ENCODE measurements around the gene WAC.

The WAC gene

GRCh38 chr10:28554952-28555351, 22.0 kb downstream of the WAC start:
- Histone ChIP-seq H3K4me3 (ENCODE audit: low read depth in 1 of 2, low read length in 2 of 2) (no peak overlapping the region), H3K4me1 (ENCODE audit: insufficient read depth, low read length) (peaks cover 54% of the 10 kb centered on the region), H3K27ac (ENCODE audit: low read depth, low read length) (no peak overlapping the region), H3K36me3 (ENCODE audit: insufficient read depth, low read length) (peaks cover 4% of the 10 kb centered on the region), H3K9me3 (ENCODE audit: low read length) (no peaks in the 10 kb centered on the region), H3K27me3 (ENCODE audit: control insufficient read depth in 1 of 2, insufficient read depth in 2 of 2, low read length in 2 of 2) (no peaks in the 10 kb centered on the region), H3K9ac (ENCODE audit: low read length) (no peak overlapping the region)

DNA sequence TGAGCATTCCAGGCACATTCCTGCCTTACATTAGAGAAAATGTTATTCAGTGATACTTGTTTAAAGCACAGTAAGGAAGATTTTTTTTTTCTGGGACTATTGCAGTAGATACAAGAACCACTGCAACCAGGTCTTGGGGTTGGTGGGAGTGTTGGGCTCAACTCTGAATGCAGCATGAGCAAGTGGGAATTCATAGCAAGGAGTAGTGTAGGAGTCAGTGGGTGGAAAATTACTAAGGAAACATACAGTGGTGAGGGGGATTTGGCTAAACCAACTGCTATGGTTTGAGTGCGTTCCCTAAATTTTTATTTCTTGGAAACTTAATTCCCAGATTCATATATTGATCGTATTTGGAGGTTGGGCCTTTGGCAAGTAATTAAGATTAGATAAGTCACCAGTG, 22.4 kb downstream of the WAC start:
- peaks cover 54% of the 10 kb centered on the region for H3K4me1 ChIP-seq (ENCODE audit: insufficient read depth, low read length)
- H3K36me3 ChIP-seq (ENCODE audit: insufficient read depth, low read length), result peaks cover under 1% of the 10 kb centered on the region
- no peak overlapping the region for H3K9ac ChIP-seq (ENCODE audit: low read length)
- H3K27ac ChIP-seq (ENCODE audit: low read depth, low read length), result no peak overlapping the region
- no peaks in the 10 kb centered on the region for H3K9me3 ChIP-seq (ENCODE audit: low read length)
- no peak overlapping the region for H3K4me3 ChIP-seq (ENCODE audit: low read depth in 1 of 2, low read length in 2 of 2)
- H3K27me3 ChIP-seq (ENCODE audit: control insufficient read depth in 1 of 2, insufficient read depth in 2 of 2, low read length in 2 of 2), result no peaks in the 10 kb centered on the region

GRCh38 chr10:28556142-28556541, 23.2 kb downstream of the WAC start:
- Histone ChIP-seq H3K27me3 (ENCODE audit: control insufficient read depth in 1 of 2, insufficient read depth in 2 of 2, low read length in 2 of 2) (no peaks in the 10 kb centered on the region), H3K4me3 (ENCODE audit: low read depth in 1 of 2, low read length in 2 of 2) (no peak overlapping the region), H3K9ac (ENCODE audit: low read length) (no peak overlapping the region), H3K4me1 (ENCODE audit: insufficient read depth, low read length) (peaks cover 53% of the 10 kb centered on the region), H3K36me3 (ENCODE audit: insufficient read depth, low read length) (peaks cover 2% of the 10 kb centered on the region), H3K27ac (ENCODE audit: low read depth, low read length) (no peak overlapping the region), H3K9me3 (ENCODE audit: low read length) (no peaks in the 10 kb centered on the region)

DNA sequence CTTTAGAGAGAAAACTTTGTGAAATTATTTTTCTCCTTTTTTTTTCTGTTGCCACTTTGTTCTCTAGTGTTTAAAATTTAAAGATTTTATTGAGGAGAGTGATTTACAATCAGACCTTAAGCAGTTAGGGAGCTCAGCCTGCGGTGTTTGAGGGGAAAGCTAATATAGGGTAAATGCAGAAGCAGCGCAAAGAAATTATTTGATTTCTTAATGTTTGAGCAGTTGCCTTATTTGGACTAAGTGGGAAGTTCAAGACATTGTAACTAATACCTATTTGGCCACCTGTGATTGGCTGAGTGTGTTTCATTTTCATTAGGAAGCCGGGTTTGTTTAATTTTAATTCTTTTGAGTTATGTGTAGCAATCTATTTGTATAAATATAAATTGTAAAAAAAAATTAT, 25.3 kb downstream of the WAC start:
- H3K27ac ChIP-seq (ENCODE audit: low read depth, low read length), result no peak overlapping the region

DNA sequence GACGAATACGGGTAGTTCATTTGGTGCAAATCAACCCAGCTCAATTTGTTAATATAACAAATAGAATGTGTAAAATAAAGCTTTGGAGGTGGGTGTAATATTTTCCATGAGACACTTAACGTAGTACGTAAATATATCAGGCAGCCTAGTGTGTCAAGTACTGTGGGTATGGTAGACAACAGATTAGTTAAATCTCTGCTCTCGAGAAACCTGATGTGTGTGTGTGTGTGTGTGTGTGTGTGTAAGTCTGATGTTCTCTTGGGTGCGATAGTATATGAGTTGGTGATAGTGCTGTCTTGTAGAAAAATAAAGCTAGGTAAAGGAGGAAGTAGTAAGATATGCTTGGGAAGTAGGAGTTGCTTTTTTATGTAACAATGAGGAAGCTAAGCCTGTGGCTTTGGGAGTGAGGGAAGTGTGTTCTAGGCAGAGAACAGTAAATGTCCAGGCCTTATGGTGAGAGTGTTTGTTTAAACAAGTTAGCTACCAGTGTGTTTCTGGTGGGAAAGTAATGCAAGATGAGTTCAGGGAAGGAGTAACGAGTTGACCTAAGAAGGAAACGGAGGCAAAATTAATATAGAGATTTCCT, 26.1 kb downstream of the WAC start:
- Histone ChIP-seq H3K27me3 (ENCODE audit: control insufficient read depth in 1 of 2, insufficient read depth in 2 of 2, low read length in 2 of 2) (no peaks in the 10 kb centered on the region), H3K36me3 (ENCODE audit: insufficient read depth, low read length) (peaks cover 8% of the 10 kb centered on the region), H3K4me3 (ENCODE audit: low read depth in 1 of 2, low read length in 2 of 2) (no peak overlapping the region), H3K9ac (ENCODE audit: low read length) (no peak overlapping the region), H3K9me3 (ENCODE audit: low read length) (no peaks in the 10 kb centered on the region), H3K4me1 (ENCODE audit: insufficient read depth, low read length) (peaks cover 41% of the 10 kb centered on the region), H3K27ac (ENCODE audit: low read depth, low read length) (peak overlapping the region; percentile 30)

More for the DNA sequence above, 25.3 kb downstream of the WAC start:
- Histone ChIP-seq H3K4me1 (ENCODE audit: insufficient read depth, low read length) (peaks cover 41% of the 10 kb centered on the region), H3K9ac (ENCODE audit: low read length) (no peak overlapping the region), H3K27me3 (ENCODE audit: control insufficient read depth in 1 of 2, insufficient read depth in 2 of 2, low read length in 2 of 2) (no peaks in the 10 kb centered on the region), H3K36me3 (ENCODE audit: insufficient read depth, low read length) (peaks cover 8% of the 10 kb centered on the region), H3K9me3 (ENCODE audit: low read length) (no peaks in the 10 kb centered on the region), H3K4me3 (ENCODE audit: low read depth in 1 of 2, low read length in 2 of 2) (no peak overlapping the region)

- no peak overlapping the region for H3K9ac ChIP-seq (ENCODE audit: low read length)
- H3K36me3 ChIP-seq (ENCODE audit: insufficient read depth, low read length), result peaks cover 8% of the 10 kb centered on the region
- H3K9me3 ChIP-seq (ENCODE audit: low read length), result no peaks in the 10 kb centered on the region
- no peak overlapping the region for H3K4me3 ChIP-seq (ENCODE audit: low read depth in 1 of 2, low read length in 2 of 2)
- no peaks in the 10 kb centered on the region for H3K27me3 ChIP-seq (ENCODE audit: control insufficient read depth in 1 of 2, insufficient read depth in 2 of 2, low read length in 2 of 2)
- peaks cover 47% of the 10 kb centered on the region for H3K4me1 ChIP-seq (ENCODE audit: insufficient read depth, low read length)
- no peak overlapping the region for H3K27ac ChIP-seq (ENCODE audit: low read depth, low read length)
These were observed 26.7 kb downstream of the WAC start for GRCh38 chr10:28559618-28560017.

GRCh38 chr10:28560617-28561016, 27.7 kb downstream of the WAC start:
- H3K27me3 ChIP-seq (ENCODE audit: control insufficient read depth in 1 of 2, insufficient read depth in 2 of 2, low read length in 2 of 2), result no peaks in the 10 kb centered on the region
- H3K27ac ChIP-seq (ENCODE audit: low read depth, low read length), result no peak overlapping the region
- no peak overlapping the region for H3K9ac ChIP-seq (ENCODE audit: low read length)
- no peaks in the 10 kb centered on the region for H3K9me3 ChIP-seq (ENCODE audit: low read length)
- H3K4me3 ChIP-seq (ENCODE audit: low read depth in 1 of 2, low read length in 2 of 2), result no peak overlapping the region
- H3K36me3 ChIP-seq (ENCODE audit: insufficient read depth, low read length), result peaks cover 8% of the 10 kb centered on the region
- peaks cover 43% of the 10 kb centered on the region for H3K4me1 ChIP-seq (ENCODE audit: insufficient read depth, low read length)

DNA sequence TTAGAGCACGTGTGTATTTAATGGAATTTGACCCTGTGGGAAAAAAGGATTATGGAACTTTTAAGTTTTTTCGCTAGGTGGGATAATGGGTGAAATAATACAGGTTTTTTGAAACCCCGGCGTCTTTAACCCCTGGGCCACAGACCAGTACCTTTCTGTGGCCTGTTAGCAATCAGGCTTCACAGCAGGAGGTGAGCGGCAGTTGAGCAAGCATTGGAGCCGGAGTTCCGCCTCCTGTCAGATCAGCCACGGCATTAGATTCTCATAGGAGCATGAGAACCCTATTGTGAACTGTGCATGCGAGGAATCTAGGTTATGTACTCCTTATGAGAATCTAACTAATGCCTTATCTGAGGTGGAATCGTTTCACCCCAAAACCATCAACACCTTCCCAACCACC, 28.6 kb downstream of the WAC start:
- no peak overlapping the region for H3K9ac ChIP-seq (ENCODE audit: low read length)
- H3K4me1 ChIP-seq (ENCODE audit: insufficient read depth, low read length), result peaks cover 46% of the 10 kb centered on the region
- H3K4me3 ChIP-seq (ENCODE audit: low read depth in 1 of 2, low read length in 2 of 2), result no peak overlapping the region

DNA sequence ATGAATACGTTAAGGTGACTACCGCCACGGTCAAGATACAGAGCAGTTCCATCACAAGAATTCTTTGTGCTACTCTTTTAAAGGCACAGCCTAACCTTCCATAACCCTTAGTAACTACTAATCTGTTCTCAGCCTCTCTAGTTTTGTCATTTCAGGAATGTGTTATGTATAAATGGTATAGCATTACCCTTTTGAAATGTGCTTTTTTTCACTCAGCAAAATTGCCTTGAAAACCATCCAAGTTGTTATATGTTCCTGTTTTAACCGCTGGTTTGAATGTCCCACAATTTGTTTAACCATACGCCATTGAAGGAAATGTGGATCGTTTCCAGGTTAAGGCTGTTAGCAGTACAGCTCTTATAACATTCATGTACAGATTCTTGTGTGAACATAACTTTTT, 32.0 kb downstream of the WAC start:
- no peak overlapping the region for H3K27ac ChIP-seq (ENCODE audit: low read depth, low read length)
- no peak overlapping the region for H3K4me3 ChIP-seq (ENCODE audit: low read depth in 1 of 2, low read length in 2 of 2)
- no peaks in the 10 kb centered on the region for H3K9me3 ChIP-seq (ENCODE audit: low read length)
- H3K4me1 ChIP-seq (ENCODE audit: insufficient read depth, low read length), result peaks cover 48% of the 10 kb centered on the region
- H3K9ac ChIP-seq (ENCODE audit: low read length), result no peak overlapping the region
- H3K36me3 ChIP-seq (ENCODE audit: insufficient read depth, low read length), result peaks cover 11% of the 10 kb centered on the region
- H3K27me3 ChIP-seq (ENCODE audit: control insufficient read depth in 1 of 2, insufficient read depth in 2 of 2, low read length in 2 of 2), result no peaks in the 10 kb centered on the region

More for the DNA sequence above, 28.6 kb downstream of the WAC start:
- H3K36me3 ChIP-seq (ENCODE audit: insufficient read depth, low read length), result peaks cover 8% of the 10 kb centered on the region
- H3K27ac ChIP-seq (ENCODE audit: low read depth, low read length), result no peak overlapping the region
- H3K27me3 ChIP-seq (ENCODE audit: control insufficient read depth in 1 of 2, insufficient read depth in 2 of 2, low read length in 2 of 2), result no peaks in the 10 kb centered on the region
- no peaks in the 10 kb centered on the region for H3K9me3 ChIP-seq (ENCODE audit: low read length)

- Histone ChIP-seq H3K27me3 (ENCODE audit: control insufficient read depth in 1 of 2, insufficient read depth in 2 of 2, low read length in 2 of 2) (no peaks in the 10 kb centered on the region), H3K4me1 (ENCODE audit: insufficient read depth, low read length) (peaks cover 50% of the 10 kb centered on the region), H3K36me3 (ENCODE audit: insufficient read depth, low read length) (peaks cover 5% of the 10 kb centered on the region), H3K27ac (ENCODE audit: low read depth, low read length) (no peak overlapping the region), H3K4me3 (ENCODE audit: low read depth in 1 of 2, low read length in 2 of 2) (no peak overlapping the region), H3K9me3 (ENCODE audit: low read length) (no peaks in the 10 kb centered on the region), H3K9ac (ENCODE audit: low read length) (no peak overlapping the region)
These were observed 33.6 kb downstream of the WAC start for GRCh38 chr10:28566458-28567015.

DNA sequence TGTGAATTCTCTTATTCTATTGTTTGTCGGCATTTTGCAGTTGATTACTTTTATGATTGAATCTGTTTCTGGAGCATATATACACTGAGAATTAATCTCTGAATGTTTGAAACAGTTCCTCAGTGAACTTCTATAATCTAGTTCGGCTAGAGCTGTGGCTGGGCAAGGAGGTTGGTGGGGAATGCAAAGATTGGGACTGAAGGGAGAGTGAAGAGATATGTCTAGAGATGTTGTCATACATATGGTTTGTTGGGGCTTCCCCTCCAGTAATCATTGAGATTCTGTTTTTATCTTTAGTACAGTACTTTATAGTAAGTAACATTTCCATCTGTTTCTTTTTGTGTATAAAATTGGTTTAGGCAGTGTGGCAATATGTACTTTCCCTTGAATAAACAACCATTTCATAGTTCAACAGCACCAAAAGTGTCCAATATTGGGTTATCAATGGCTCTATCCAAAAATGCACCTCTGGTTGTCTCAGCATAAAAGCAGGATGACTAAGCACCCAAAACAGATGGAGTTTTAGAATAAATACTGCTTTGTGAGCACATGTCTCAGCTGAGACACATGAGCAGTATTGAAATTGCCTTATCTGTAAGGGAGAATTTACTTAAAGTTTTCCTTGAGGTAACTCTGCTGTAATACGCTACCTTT, 36.7 kb downstream of the WAC start:
- peaks cover 3% of the 10 kb centered on the region for H3K36me3 ChIP-seq (ENCODE audit: insufficient read depth, low read length)
- no peak overlapping the region for H3K27ac ChIP-seq (ENCODE audit: low read depth, low read length)
- no peak overlapping the region for H3K9ac ChIP-seq (ENCODE audit: low read length)
- H3K4me1 ChIP-seq (ENCODE audit: insufficient read depth, low read length), result peaks cover 45% of the 10 kb centered on the region
- H3K4me3 ChIP-seq (ENCODE audit: low read depth in 1 of 2, low read length in 2 of 2), result no peak overlapping the region
- H3K27me3 ChIP-seq (ENCODE audit: control insufficient read depth in 1 of 2, insufficient read depth in 2 of 2, low read length in 2 of 2), result no peaks in the 10 kb centered on the region
- no peaks in the 10 kb centered on the region for H3K9me3 ChIP-seq (ENCODE audit: low read length)

- no peaks in the 10 kb centered on the region for H3K27me3 ChIP-seq (ENCODE audit: control insufficient read depth in 1 of 2, insufficient read depth in 2 of 2, low read length in 2 of 2)
- H3K9me3 ChIP-seq (ENCODE audit: low read length), result no peaks in the 10 kb centered on the region
- H3K9ac ChIP-seq (ENCODE audit: low read length), result no peak overlapping the region
- H3K27ac ChIP-seq (ENCODE audit: low read depth, low read length), result no peak overlapping the region
- peaks cover 3% of the 10 kb centered on the region for H3K36me3 ChIP-seq (ENCODE audit: insufficient read depth, low read length)
- H3K4me3 ChIP-seq (ENCODE audit: low read depth in 1 of 2, low read length in 2 of 2), result no peak overlapping the region
- H3K4me1 ChIP-seq (ENCODE audit: insufficient read depth, low read length), result peaks cover 47% of the 10 kb centered on the region
These were observed 37.7 kb downstream of the WAC start for GRCh38 chr10:28570598-28570997.

Data from muscle layer of colon (tissue), 2 donors.